Left kidney (tissue), 2 donors: ENCODE measurements around the gene INSM1. TPM values are rescaled to one million over a fixed set of nuclear protein-coding genes. Genes with fewer than 3 reads are reported as not detected.
A peak's percentile ranks its signal among the peaks of the same experiment; 100 is the strongest.

Experiments used
- DNase-seq: peaks from one replicate; pipeline ENCODE4 v3.0.0-alpha.2; 2013
- polyA plus RNA-seq: library from polyadenylated mRNA; unstranded; fragments of 120-200 nt; gene quantifications from one replicate; pipeline ENCODE4 v1.2.1, GENCODE V29; 2013; ENCODE audit not compliant: insufficient read length

Gene INSM1
- polyA plus RNA-seq, 1 donor: not detected

DNA sequence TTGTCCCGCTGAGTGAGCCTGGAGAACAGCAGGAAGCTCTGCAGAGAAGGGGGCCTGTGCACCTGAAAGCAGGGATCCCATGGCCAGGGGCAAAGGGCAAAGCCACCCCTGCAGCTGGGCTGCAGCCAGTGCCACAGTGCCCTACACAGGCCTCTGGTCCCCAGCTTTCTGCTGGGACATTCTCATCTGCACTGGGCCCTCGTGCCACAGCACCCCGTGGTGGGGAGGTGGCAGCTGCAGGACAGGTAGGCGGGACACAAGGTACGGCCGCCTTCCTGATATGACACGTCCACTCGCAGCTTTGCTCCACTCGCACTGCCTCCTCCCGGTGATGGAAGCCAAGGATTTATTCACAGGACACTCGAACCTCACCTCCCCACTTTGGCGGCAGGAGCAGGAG is 27.2 kb downstream of the INSM1 start:
- DNase-seq: no peak

DNA sequence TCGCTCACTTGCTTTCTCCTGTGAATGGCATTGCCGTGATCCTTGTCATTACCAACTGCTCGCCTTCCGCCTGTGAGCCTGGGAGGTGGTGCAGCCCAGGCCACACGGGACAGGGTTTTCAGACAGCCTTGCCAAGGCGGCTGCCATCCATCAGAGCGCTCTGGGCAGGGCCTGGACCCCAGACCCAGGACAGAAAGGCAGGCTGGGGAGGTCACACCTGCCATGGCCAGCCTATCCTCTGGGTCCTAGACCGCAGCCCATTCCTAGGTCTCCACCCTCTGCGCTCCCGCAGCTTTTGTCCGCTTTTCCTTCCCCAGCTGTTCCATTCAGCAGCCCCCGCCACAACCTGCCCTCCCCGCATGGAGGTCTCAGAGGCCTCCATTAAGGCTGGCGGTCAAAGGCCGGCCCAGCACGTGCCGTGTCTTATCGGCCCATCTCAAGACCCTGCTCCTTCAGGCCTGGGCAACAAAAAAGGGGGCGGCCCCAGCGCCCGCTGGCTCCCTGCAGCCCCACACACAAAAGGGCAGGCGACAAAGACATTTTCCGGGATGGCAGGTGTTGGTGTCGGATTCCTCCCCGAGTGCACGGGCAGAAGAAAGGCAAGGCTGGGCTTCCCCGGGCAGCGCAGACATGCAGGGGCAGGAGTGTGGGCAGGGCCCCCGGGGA is 28.1 kb downstream of the INSM1 start:
- DNase-seq: no peak

DNA sequence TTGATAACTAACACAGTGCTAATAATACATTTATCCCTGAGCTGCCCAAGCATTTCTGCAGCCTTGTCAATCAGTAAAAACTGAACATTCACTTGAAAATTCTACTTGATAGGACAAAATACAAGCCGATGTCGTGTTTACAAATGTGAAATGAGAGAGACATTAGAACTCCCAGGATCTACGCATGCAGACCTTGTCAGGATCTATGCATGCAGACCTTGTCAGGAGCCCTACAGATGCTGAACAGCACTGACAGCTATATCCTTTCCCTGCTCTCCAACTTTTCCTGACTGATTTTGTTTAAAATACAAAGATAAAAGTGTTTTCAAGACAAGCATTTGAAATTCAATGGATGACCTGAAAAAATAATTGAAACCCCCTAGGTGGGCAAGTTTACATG is 28.9 kb downstream of the INSM1 start:
- no peak for DNase-seq

DNA sequence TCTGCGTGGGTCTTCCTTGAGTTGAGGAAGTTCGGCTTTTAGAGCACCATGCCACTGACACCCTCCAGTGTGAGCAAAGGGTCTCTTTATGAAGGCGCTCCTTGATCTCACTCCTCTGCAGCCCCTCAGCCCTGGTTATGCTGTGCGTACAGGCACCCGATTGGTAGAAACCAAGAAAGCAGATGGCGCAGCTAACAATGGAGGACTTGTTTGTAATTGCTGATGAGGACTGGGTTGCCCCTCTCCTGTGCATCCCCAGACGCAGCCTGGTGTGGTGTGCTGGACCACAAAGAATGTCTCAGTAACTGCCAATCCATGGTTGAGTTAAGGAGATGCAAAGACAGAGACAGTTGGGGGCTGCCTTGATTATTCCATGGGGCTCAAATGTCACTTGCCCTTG is 30.2 kb downstream of the INSM1 start:
- DNase-seq: no peak

DNA sequence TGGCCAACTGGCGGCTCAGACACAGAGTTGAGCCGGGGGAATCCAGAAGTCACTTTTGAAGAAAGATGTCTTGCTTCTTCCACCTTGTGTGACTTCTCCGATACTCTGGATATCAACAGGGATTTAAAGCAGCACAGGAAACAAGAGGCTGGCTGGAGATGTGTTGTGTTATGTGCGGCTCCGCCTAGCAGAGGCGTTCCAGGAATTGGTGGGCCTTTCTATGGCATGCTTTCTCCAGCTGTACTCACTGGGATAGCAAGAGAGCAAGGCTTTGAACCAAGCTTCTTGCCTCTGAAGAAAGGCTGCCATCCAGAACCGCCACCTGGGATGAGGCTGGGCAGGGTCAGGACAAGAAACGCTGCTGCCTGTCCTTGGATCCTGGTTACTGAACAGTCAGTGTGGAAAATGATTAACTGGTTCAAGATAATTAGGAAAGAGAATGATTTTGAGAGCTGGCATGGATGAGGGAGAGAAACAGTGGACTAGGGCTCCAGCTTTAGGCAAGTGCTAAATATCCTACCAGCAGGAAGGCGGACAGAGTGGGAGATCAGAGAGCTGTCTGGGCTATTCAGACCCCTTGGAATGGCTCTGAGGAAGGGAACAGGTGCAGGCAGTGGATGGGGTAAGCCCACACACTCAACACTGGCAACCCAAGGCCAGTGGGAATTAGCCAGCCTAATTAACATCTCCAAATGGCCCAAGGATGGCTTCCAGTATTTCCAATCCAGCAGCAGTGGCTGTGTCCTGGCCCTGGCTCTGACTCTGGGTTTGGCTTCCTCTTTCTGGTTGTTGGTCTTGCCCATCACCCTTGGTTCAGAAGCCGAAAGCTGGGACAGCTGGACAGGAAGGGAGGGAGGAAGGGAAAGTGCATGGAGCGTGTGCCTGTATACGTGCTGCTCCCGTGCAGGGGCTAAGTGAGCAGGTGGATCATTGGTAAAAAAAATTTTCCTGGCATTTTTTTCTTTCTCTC is 31.9 kb downstream of the INSM1 start:
- peak; percentile 26 for DNase-seq

DNA sequence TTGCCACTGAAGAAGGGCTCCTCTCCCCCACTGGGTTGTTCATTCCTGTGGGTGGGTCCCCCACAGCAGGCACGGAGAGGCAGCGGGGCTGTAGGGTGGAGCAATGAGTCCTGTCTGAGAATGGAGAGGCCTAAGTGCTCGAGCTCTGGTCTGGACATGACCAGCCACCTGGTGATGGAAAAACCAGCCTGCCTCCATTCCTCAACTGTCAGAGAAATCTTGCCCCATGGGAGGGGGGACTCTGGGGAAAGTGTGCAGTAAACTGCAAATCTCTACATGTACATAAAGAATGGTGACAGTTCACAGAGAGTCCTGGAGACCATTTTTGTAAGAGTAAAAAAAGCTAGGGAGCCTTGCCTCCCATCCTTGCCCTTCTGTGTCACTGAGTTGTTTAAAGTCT is 34.1 kb downstream of the INSM1 start:
- DNase-seq: no peak

DNA sequence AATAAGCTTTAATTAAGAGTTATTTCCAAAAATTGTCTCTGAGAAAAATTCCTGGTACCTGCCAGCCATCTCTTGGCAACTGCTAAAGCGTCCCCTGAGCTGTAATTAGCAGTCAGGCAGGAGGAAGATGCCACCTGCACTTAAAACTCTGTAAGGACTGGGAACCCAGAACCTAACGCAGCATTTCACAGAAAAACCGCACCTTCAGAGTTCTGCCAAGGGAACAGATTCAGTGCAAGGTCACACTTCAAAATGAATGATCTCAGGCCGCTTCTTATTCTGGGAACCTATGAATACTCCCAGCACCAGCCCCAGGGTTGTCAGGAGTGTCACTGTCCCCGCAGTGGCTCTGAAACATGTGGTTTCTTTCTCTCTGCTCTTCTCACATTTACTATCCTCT is 36.7 kb downstream of the INSM1 start:
- no peak for DNase-seq

DNA sequence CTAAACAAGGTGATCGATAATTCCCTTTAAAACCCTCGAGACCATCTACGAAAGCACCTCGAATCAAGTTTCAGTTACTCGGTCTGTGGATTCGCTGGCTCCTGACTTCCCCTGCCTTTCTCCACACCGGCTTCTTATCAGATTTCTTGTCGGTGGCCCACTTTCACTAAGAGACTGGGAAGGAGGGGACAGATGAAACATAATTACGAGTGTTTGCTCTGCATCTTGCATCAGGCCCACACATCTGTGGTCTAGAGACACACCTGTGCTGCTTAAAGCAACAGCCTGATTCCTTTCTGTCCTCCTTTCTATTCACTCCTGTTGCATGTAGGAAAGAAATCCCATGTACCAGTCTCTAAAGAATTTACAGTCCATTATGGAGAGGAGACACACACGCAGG is 37.7 kb downstream of the INSM1 start:
- DNase-seq: no peak

DNA sequence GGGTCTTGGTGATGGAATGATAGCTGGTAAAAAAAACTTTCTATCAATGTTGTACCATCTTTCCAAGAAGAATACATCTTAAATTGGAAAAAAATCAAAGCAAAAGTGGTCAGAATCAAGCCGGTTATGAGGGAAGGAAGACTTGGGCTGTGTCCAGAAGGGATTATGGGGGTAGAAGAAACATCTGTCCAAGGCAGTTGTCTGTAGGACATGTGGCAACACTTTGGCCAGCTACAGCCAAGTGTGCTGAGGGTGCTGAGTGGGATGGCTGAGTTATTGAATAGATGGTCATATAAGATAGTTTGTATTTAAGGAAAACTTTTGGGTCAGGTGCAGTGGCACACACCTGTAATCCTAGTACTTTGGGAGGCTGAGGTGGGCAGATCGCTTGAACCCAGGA is 38.4 kb downstream of the INSM1 start:
- no peak for DNase-seq

DNA sequence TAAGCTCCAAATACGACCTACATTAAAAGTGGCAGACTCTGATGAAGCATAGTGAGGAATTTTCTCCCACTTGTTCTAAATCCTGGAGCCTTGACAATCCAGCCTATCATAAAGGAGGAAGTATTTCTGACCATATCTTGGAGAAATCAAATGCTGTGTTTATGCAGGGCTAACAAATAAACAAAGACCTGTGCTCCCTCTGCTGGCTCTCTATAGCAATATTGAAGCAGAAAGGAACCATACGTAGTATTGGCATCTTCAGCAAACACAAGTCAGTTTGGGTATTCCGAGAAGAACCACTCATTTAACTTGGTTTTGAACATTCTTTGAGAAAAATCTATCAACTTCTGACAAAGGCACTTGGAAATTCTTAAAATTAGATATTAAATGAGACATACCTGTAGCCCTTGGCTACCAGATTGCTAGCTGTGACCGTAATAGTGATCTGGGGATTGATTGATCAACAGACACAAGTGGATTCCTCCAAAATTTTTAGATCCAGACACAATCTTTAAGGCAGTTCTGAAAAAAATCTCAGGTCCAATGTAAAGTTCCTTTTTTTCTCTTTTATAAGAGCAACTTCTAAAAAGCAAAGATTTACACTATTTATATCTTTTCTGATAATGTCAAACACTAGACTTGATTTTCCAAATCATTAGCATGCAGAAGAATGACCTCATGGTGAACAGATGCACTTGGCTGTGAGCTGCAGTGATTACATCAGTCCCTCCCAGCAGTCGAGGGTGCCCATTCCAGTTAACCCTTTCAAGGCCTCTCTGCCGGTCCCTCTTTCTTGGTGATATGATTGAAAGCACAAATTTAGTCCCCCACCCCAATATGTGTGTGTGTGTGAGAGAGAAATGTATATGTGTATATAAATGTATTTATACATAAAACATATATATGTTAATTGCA is 40.2 kb downstream of the INSM1 start:
- no peak for DNase-seq

DNA sequence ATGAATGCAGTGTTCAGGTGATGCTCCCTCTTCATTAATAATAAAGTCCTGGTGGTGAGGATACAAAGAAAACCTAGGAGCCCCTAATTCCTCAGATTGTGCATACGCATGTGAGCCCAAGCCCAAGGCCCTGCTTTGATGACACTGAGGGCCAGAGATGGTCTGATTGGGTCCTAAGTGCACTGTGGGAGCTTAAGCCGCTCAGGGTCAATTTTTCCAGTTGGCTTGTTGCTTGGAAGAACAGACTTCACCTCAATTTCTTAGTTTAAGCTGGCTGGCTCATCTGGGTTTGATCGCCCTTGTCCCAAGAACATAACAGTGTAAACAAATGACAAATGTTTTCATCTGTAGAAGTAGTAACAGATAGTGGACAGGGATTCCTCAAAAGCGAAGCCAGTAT is 41.4 kb downstream of the INSM1 start:
- DNase-seq: no peak

DNA sequence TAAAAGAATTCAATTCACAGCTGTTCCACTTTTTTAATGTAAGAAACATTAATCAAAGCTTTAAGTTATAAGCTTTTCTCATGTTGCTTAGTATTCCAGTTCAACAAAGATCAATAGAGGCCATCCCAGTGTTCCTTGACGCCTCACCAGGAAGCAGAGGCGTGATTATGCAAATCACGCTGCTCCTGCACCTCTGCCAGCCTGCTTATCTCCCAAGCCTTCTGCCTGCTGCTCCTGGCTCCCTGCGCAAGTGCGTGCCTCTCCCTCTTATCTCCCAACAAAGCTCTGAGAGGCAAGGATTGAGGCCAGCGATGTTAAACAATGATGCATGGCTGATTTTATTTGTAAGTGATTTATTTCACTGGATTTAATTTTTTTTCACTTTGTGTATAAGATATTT is 42.8 kb downstream of the INSM1 start:
- no peak for DNase-seq

DNA sequence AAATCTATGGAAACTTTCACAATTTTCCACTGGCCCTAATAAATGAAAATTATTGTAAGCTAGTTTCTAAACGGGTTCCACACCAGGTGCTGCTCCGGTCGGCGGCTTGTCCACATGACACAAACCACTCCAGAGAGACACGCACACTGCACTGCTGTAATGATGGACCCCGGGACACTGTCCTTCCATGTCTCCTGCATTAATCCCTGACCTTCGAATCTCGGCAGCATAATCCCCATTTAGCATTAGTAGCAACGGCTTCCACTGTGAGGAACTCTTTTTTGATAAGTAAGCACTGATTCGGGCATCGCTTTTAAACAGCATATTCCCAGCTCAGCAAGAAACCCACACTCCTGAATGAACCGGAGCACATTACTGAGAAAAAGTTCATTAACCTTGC is 43.5 kb downstream of the INSM1 start:
- DNase-seq: no peak

DNA sequence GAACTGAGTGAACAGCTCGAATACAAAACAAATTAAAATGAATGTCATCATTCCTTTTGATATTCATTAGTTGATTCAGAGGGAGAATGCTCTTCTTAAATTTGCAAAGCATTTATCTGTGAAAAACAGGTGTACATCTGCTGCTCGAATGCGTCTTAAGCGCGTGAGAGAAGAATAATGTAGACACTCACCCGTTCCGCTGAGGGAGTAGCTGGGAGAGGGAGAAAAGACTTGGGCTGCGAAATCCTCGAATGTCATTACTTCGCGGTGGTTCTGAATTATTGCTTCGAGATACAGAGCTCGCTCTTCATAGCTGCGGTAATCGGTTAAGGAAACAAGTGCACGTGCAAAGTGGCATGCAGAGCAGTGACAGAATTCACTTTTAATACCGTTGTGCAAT is 43.9 kb downstream of the INSM1 start:
- no peak for DNase-seq

DNA sequence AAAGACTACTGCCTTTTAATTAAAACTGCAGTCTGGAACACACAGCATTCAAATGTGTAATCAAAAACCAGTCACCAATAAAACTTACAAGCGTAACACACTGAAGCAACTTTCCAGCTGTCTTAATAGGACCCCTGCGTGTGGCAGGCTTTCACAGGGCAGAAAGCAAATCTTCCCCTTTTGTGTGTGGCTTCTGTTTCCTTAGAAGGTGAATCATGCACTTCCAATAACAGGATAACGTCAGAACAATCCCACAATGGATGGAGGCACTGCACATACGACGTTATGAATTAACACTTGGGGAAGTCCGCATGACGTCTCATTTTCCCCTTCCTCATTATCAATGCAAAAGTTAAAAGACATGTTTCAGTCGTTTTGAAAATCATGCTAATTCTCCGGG is 44.8 kb downstream of the INSM1 start:
- no peak for DNase-seq

DNA sequence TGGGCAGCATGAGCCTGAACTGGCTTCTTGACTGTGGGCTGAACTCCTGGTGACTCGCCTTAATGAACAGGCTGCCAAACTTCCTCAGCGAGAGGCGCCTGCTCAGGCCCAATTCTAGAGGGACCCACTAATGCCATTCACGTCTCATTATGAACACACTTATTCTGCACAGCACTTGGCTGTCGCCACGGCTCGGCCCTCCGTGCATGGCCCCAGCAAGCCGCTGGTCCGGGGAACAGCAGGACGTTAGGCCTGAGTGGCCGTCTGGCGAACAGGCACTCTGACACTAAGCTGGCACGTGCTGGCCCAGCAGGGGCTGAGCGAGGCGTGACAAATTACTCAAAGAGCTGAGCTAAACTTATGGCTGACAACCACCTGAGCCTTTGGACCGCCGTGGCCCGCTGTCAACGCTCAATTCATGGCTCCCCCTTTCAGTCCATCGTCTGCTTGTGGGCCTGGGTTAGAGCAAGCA is 45.9 kb downstream of the INSM1 start:
- no peak for DNase-seq

DNA sequence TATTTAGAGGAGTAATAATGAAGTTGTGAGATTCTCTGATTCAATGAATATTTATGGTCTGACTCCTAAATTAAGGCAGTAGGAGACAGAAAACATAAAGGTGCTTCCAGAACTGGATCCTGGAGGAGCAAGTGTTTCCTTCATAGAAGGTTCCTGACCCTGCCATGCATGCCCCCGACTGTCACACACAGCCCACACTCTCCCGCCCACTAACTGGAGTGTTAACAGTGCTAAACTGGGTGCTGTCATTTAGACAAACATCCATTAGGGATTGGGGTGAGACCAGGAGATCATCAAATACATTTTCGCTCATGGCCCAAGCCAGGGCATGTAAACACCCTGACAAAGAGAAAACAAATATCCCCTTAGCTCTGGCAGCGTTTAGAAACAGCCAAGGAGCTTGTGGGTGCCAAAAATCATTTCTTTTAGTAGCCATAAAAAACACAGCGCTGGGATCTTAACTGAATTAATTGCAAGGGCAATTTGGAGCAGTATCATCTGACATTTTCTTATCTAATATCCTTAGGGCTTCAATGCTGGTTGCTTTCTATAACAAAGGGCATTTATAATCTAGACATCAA is 46.8 kb downstream of the INSM1 start:
- no peak for DNase-seq

DNA sequence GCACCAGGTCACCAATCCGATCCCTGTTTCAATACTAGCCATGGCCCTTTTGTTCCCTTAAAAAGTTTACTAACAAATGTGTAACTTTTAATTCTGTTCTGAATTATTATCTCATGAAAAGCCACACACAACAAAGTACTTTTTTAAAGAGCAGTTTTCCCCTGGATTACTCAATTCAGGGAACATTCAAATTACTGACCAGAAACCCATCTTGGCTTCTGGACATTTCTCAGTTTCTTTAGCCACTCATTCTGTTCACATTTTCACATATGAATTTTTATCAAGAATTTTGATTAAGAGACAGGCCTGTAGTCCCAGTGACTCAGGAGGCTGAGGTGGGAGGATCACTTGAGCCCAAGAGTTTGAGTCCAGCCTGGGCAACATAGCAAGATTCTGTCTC is 47.4 kb downstream of the INSM1 start:
- no peak for DNase-seq

DNA sequence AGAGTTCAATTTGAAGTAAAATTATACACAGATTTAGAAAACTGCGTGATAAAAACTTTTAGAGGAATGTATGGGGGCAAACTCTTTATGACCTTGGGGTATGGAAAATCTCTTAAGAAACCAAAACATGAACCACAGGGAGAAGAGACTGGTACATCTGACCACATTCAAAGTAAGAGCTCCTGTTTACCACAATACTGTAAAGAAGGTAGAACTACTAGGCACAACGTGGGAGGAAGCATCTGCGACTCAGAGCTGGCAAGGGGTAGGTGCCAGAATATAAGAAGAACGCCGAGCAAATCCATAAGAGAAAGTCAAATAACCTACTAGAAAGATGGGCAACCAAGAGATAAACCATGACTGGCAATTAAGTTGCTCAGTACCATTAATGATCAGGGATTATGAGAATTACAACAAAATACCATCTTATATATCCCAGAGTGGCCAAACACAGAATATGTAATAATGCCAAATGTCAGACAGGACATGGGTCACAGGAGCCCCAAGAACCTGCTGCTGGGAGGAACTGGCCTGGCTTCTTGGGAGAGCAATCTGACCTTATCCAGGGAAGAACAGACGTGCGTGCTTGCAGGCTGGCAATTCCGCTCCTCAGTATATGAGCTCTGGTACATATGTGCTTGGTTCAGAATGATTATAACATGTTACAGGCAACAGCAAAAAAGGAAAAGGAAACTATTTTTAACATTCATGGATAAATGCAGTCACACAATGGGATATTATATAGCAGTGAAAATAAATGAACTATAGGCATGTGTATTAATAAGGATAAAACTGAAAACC is 50.2 kb downstream of the INSM1 start:
- no peak for DNase-seq
